ENCODE data around the gene ENOSF1.

DNA sequence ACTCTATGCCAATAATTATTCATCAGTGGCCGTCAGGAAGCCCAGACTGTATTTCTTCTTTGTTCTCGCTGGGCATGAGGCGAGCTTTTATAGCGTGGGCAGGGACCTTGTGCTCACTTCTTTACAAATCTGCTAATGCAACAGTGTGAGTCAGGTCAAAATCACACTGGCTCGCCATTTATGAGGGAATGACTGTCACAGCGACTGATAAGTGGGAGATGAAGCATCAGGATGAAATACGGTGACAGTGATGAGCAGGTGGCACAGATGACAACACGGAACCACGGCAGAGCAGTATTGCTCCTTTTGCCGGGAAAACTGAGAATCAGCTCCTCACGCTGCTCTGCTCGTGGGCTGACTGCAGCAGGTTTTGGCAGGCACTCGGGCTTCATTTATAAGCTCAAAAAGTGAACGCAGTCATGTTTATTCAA is 34.5 kb downstream of the ENOSF1 start:
- TF ChIP-seq, protein P1, sequence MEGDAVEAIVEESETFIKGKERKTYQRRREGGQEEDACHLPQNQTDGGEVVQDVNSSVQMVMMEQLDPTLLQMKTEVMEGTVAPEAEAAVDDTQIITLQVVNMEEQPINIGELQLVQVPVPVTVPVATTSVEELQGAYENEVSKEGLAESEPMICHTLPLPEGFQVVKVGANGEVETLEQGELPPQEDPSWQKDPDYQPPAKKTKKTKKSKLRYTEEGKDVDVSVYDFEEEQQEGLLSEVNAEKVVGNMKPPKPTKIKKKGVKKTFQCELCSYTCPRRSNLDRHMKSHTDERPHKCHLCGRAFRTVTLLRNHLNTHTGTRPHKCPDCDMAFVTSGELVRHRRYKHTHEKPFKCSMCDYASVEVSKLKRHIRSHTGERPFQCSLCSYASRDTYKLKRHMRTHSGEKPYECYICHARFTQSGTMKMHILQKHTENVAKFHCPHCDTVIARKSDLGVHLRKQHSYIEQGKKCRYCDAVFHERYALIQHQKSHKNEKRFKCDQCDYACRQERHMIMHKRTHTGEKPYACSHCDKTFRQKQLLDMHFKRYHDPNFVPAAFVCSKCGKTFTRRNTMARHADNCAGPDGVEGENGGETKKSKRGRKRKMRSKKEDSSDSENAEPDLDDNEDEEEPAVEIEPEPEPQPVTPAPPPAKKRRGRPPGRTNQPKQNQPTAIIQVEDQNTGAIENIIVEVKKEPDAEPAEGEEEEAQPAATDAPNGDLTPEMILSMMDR (IDR thresholded peaks at IDR 0.05), result no peak
- TF ChIP-seq POLR2A (IDR thresholded peaks at IDR 0.05), result no peak

All from thyroid gland (tissue), 4 donors.